Bronchial epithelial cell (primary cell): ENCODE data around the gene NKAIN2. TPM values are rescaled to one million over a fixed set of nuclear protein-coding genes. Genes with fewer than 3 reads are reported as not detected.
"Not testable (repeated sequence)": the region's sequence is repeated elsewhere in the genome, so short reads cannot be mapped to it uniquely, and the experiment has no call there.

Experiments used
- DNase-seq: peaks from one replicate; pipeline ENCODE4 v3.0.0-alpha.2; 2010; ENCODE audit warnings: low read depth
- FAIRE-seq: peaks from 2 replicates; lab custom pipeline; 2011; peaks lifted over from hg19 to GRCh38; lab: Jason Lieb, UNC
- H3K27me3 ChIP-seq: 2 replicates; pipeline ENCODE4 v1.5.1; 2011; ENCODE audit warnings: low read length; ENCODE audit not compliant: control insufficient read depth, insufficient read depth
- H3K36me3 ChIP-seq: 2 replicates; pipeline ENCODE4 v1.5.1; 2011; ENCODE audit warnings: low read length; ENCODE audit not compliant: control insufficient read depth, insufficient read depth
- H3K4me3 ChIP-seq: 2 replicates; pipeline ENCODE4 v1.5.1; 2011; ENCODE audit warnings: mild to moderate bottlenecking, low read depth, low read length, control low read depth
- CTCF ChIP-seq: IDR thresholded peaks from 2 replicates; pipeline ENCODE4 v1.5.1; 2011; ENCODE audit warnings: mild to moderate bottlenecking, moderate library complexity, low read length, control low read depth, inconsistent platforms; ENCODE audit not compliant: insufficient read depth, severe bottlenecking
- total RNA-seq: library from RNA; depleted of rRNA; stranded (reverse); fragments of >200 nt; gene quantifications from 2 replicates; pipeline ENCODE4 v1.2.1, GENCODE V29; 2014

Gene NKAIN2
- total RNA-seq, 1 donor from 2014 or later: under 0.01 TPM

GRCh38 chr6:124233221-124233620 is 429.6 kb downstream of the NKAIN2 start:
- FAIRE-seq (no peak), DNase-seq (no peak)
- Histone ChIP-seq H3K36me3 (no peaks in the 10 kb centered on the region), H3K4me3 (no peak overlapping the region), H3K27me3 (no peaks in the 10 kb centered on the region)
- TF ChIP-seq CTCF: no peak

- H3K36me3 ChIP-seq: no peaks in the 10 kb centered on the region
- H3K27me3 ChIP-seq: no peaks in the 10 kb centered on the region
- DNase-seq (no peak), FAIRE-seq (no peak)
- no peak for TF ChIP-seq CTCF
- H3K4me3 ChIP-seq: no peak overlapping the region
These were observed 431.1 kb downstream of the NKAIN2 start for GRCh38 chr6:124234801-124235200.

- no peak for FAIRE-seq
- Histone ChIP-seq H3K27me3 (no peaks in the 10 kb centered on the region), H3K4me3 (no peak overlapping the region), H3K36me3 (no peaks in the 10 kb centered on the region)
- no peak for DNase-seq
- TF ChIP-seq CTCF: no peak
These were observed 434.2 kb downstream of the NKAIN2 start for GRCh38 chr6:124237911-124238310.

GRCh38 chr6:124238408-124238807 is 434.7 kb downstream of the NKAIN2 start:
- H3K36me3 ChIP-seq, FAIRE-seq, H3K4me3 ChIP-seq, DNase-seq, H3K27me3 ChIP-seq: not testable (repeated sequence)

GRCh38 chr6:124254941-124255685 is 451.4 kb downstream of the NKAIN2 start:
- no peaks in the 10 kb centered on the region for H3K27me3 ChIP-seq
- TF ChIP-seq CTCF: no peak

GRCh38 chr6:124260337-124260736 is 456.7 kb downstream of the NKAIN2 start:
- TF ChIP-seq CTCF: no peak

More at GRCh38 chr6:124254941-124255685, 451.4 kb downstream of the NKAIN2 start:
- no peak overlapping the region for H3K4me3 ChIP-seq
- no peaks in the 10 kb centered on the region for H3K36me3 ChIP-seq
- FAIRE-seq (no peak), DNase-seq (no peak)

More at GRCh38 chr6:124260337-124260736, 456.7 kb downstream of the NKAIN2 start:
- DNase-seq (peak; percentile 4), FAIRE-seq (no peak)
- no peaks in the 10 kb centered on the region for H3K27me3 ChIP-seq
- no peaks in the 10 kb centered on the region for H3K36me3 ChIP-seq
- no peak overlapping the region for H3K4me3 ChIP-seq
